ENCODE data around the gene PHTF2. TPM values are rescaled to one million over a fixed set of nuclear protein-coding genes. Genes with fewer than 3 reads are reported as not detected.

The PHTF2 gene
- total and polyA plus RNA-seq, 2 donors (not counting 3 experiments of a cell fraction or from before 2014, with no cell fraction given): 13.3 to 21.4 TPM

GRCh38 chr7:77765906-77766800 lies 32.4 kb upstream of the PHTF2 start:
- no peak for FAIRE-seq
- Histone ChIP-seq H3K4me1 (ENCODE audit: control insufficient read depth, extremely low read depth, insufficient read depth, low read length) (no peaks in the 10 kb centered on the region), H3K79me2 (ENCODE audit: control insufficient read depth, insufficient read depth, low read length) (peaks cover 8% of the 10 kb centered on the region), H3K9me3 (replicated peaks; ENCODE audit: control insufficient read depth, insufficient read depth, low read length) (no peaks in the 10 kb centered on the region), H3K9me1 (replicated peaks; ENCODE audit: control insufficient read depth, extremely low read depth, insufficient read depth, low read length) (no peaks in the 10 kb centered on the region), H2AFZ (ENCODE audit: low read depth, low read length) (no peak overlapping the region), H3K4me3 (replicated peaks in 1 of 3; ENCODE audit: insufficient read depth in 1 of 3, low read depth in 1 of 3, low read length in 3 of 3) (no peak overlapping the region), H3K4me2 (ENCODE audit: insufficient read depth, low read length) (no peak overlapping the region), H3K36me3 (ENCODE audit: control insufficient read depth in 2 of 2, extremely low read depth in 1 of 2, insufficient read depth in 2 of 2, low read length in 2 of 2) (no peaks in the 10 kb centered on the region), H3K27ac (ENCODE audit: insufficient read depth, low read depth, low read length) (no peak overlapping the region), H4K20me1 (replicated peaks; ENCODE audit: control insufficient read depth, extremely low read depth, insufficient read depth, low read length) (no peaks in the 10 kb centered on the region), H3K9ac (replicated peaks; ENCODE audit: extremely low read depth, insufficient read depth, low read length) (no peak overlapping the region), H3K27me3 (ENCODE audit: control insufficient read depth in 2 of 2, insufficient read depth in 2 of 2, low read length in 2 of 2) (no peaks in the 10 kb centered on the region)
- CTCF ChIA-PET: interaction anchor here (1.0 to 2.1 kb wide), 2 partner anchors 7 to 274 kb away, joined by 3 to 4 read pairs; no protein-coding TSS in a partner anchor
- POLR2A ChIA-PET: no interaction called here
- BruUV-seq (replicated peaks): no TSS peak
- dilution Hi-C loops (cut with MboI; ENCODE audit: extremely low pct_ligation_motif_present, low sequenced_read_pairs): no loop called here
- DNase-seq (ENCODE audit: low read depth, low spot score): no peak
- no peak for TF ChIP-seq EZH2 (IDR thresholded peaks at IDR 0.05; ENCODE audit: borderline replicate concordance, low read depth, low read length, severe bottlenecking)
- no peak for TF ChIP-seq CTCF (IDR thresholded peaks at IDR 0.05; ENCODE audit: extremely low read depth in 1 of 2, insufficient read depth in 1 of 2, low read depth in 1 of 2, low read length in 2 of 2)
- no peak for TF ChIP-seq JUN (IDR thresholded peaks at IDR 0.05; ENCODE audit: borderline replicate concordance, insufficient read depth, insufficient read length, low read depth)
- no peak for TF ChIP-seq POLR2AphosphoS5 (IDR thresholded peaks at IDR 0.05; ENCODE audit: insufficient read depth, low read depth, low read length)
- no peak for TF ChIP-seq FOS (IDR thresholded peaks at IDR 0.05; ENCODE audit: borderline replicate concordance, insufficient read depth, low read length)
- no peak for TF ChIP-seq MYC (IDR thresholded peaks at IDR 0.05; ENCODE audit: low read depth, low read length)
- no peak for TF ChIP-seq POLR2A (IDR thresholded peaks at IDR 0.05; ENCODE audit: low read depth, low read length)
- no peak for TF ChIP-seq GATA2 (IDR thresholded peaks at IDR 0.05; ENCODE audit: insufficient read depth, insufficient read length, low read depth, low read length)
- TF ChIP-seq MAX (IDR thresholded peaks at IDR 0.05; ENCODE audit: insufficient read depth, insufficient read length): no peak
- intact Hi-C loops (cut with micrococcal nuclease): no loop called here
